AG10803 (cell line): ENCODE data around the gene LRTM1.

Source experiments
- DNase-seq: peaks from one replicate; pipeline ENCODE4 v3.0.0; 2010; ENCODE audit warnings: low read depth
- H3K4me3 ChIP-seq: 2 replicates; pipeline ENCODE4 v1.5.1; 2011; ENCODE audit warnings: mild to moderate bottlenecking, low read length, control low read depth
- CTCF ChIP-seq: conservative IDR thresholded peaks from 2 replicates; pipeline ENCODE4 v1.5.1; 2011; ENCODE audit warnings: mild to moderate bottlenecking, low read length, control low read depth, inconsistent platforms

Gene LRTM1

DNA sequence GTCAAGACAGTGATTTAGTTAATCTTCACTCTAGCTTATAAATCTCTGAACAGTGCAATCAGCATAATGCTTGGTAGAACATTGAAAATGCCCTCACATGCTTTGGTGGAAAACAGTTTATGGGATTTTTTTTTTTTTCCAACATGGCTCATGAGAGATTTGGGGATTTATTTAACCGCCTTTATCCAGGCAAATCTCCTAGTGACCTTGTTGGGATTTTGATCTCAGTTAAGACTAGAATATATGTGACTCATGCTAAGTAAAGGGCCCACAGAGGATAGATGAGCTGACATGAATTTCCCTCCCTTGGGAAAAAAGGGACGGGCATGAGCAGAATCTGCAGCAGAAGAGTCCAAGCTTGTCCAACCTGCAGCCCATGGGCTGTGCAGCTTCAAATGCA lies 18.7 kb downstream of the LRTM1 start:
- no peak overlapping the region for H3K4me3 ChIP-seq
- DNase-seq = no peak
- no peak for TF ChIP-seq CTCF

- DNase-seq = no peak
- no peak for TF ChIP-seq CTCF
- no peak overlapping the region for H3K4me3 ChIP-seq
These were observed 21.1 kb downstream of the LRTM1 start for GRCh38 chr3:54906763-54907162.

DNA sequence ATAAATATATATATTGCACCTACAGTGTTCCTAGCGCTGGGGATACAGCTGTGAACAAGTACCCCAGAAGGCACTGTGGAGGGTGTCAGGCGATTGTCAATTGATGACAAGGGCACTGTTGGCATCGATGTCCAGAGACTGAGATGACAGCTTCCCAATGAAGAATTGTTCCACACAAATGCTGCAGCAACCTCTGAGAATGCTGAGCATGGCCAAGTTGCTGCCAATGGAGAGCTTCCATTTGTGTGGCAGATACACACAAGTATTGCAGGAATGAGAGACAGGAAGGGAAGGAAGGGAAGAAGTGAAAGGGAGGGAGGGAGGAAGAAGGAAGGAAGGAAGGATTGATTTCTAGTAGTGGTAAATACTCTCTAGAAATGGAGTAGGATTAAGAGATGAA lies 21.9 kb downstream of the LRTM1 start:
- no peak for TF ChIP-seq CTCF
- no peak overlapping the region for H3K4me3 ChIP-seq
- peak; percentile 15 for DNase-seq

- peak; percentile 76 for DNase-seq
- TF ChIP-seq CTCF = no peak
- H3K4me3 ChIP-seq = no peak overlapping the region
These were observed 22.5 kb downstream of the LRTM1 start for GRCh38 chr3:54905261-54905888.

DNA sequence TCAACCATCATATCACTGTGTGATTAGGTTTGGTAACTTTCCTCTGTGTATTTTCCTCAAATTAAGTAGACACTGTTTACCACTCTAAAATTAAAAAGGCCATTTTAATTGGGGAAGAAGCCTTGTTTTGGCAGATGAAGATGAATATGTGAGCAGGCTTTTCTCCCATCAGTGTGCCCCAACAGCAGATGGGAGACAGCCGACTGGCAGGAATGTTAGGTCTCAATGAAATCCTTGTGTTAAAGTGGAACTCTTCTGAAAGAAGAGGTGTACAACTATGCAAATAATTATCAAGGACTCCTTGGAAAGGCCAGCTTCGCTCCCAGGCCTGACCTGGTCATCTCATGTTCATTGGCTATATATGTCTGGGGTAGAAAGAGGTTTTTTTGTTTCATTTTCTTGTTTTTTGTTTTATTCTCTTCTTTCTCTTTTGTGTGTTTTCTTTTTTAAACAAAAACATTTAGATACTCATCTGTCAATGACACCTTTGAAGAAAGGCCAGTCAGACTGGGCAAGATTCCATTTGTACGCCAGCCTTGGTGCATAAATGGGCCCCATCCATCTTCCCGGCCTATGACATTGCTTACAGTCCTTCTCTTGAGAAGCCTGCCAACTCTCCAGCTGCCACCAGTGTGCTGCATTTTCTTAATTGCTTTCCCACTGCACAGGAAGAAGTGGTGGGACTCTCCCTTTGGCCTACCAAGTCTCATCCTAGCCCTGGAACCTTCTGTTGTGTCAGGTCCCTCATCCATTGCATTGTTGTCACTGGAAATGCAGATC lies 25.8 kb downstream of the LRTM1 start:
- DNase-seq = peak; percentile 61
- no peak overlapping the region for H3K4me3 ChIP-seq
- no peak for TF ChIP-seq CTCF

DNA sequence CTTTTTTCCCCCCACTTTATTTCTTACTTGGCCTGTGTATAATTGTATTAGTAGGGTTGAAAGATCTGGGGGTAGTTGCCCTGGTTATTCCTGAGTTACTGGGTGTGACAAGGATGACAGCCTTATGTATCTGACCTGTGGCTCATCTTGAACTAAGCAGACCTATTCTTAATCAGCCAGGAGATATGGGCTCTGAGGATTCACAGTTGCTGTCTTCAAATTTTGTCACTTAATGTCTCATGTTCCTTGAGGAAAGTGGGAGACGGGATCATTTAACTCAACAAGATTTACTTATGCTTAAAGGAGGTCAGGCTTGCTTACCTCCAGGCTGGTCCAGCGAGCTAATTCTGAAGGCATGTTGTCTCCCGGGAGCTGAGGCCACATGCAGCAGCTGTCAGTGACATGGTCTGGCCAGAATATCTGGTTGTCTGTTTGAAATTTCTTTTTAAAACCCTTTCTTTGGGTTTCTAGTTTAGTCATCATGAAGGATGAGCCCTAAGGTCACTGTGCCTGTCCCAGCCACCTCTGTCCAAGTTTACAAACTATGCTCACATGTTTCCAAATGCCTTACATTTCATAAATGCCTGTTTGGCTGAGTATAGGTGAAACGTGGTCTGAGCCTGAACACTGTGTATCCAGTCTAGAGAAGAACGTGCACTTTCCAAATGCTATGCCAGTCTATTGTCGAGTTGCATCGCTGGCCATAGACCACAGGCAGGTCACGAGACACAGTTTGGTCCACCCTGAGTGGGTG lies 26.8 kb downstream of the LRTM1 start:
- peak; percentile 79 for DNase-seq
- TF ChIP-seq CTCF = no peak
- H3K4me3 ChIP-seq = no peak overlapping the region

GRCh38 chr3:54899273-54899672 lies 28.6 kb downstream of the LRTM1 start:
- no peak for TF ChIP-seq CTCF
- no peak for DNase-seq

More at GRCh38 chr3:54899273-54899672, 28.6 kb downstream of the LRTM1 start:
- H3K4me3 ChIP-seq = no peak overlapping the region
